CD14-positive monocyte (primary cell): ENCODE data around the gene HSD17B13. TPM values are rescaled to one million over a fixed set of nuclear protein-coding genes. Genes with fewer than 3 reads are reported as not detected.

ENCODE experiments used
- DNase-seq, 3 donors: peaks; one replicate each; pipeline ENCODE4 v3.0.0-alpha.2; 2011 to 2022
- H2AFZ ChIP-seq: 2 replicates; pipeline ENCODE4 v1.6.0; 2012; ENCODE audit warnings: mild to moderate bottlenecking, low read depth, low read length, inconsistent platforms; ENCODE audit not compliant: insufficient read depth, poor library complexity, severe bottlenecking
- H3K27ac ChIP-seq, 2 donors: 1 replicate in 1 of 2; 2 replicates in 1 of 2; pipeline ENCODE4 v1.5.1; 2012 to 2013; ENCODE audit warnings: low read length in 2 of 2, control low read depth in 1 of 2, inconsistent platforms in 1 of 2, low read depth in 1 of 2, mild to moderate bottlenecking in 1 of 2
- H3K27me3 ChIP-seq, 2 donors: one replicate each; pipeline versions ENCODE4 v1.6.0 to v1.6.1; 2011 to 2013; ENCODE audit warnings: low read length in 2 of 2; ENCODE audit not compliant: control insufficient read depth in 2 of 2, insufficient read depth in 2 of 2
- H3K36me3 ChIP-seq, 2 donors: replicated peaks in 1 of 2; 1 replicate in 1 of 2; 2 replicates in 1 of 2; pipeline versions ENCODE4 v1.5.1 to v1.6.1; 2012 to 2013; ENCODE audit warnings: low read length in 2 of 2, control low read depth in 1 of 2, inconsistent platforms in 1 of 2, mild to moderate bottlenecking in 1 of 2; ENCODE audit not compliant: insufficient read depth in 2 of 2, control insufficient read depth in 1 of 2
- H3K4me1 ChIP-seq, 2 donors: 1 replicate in 1 of 2; 2 replicates in 1 of 2; pipeline versions ENCODE4 v1.5.1 to v1.6.1; 2012 to 2013; ENCODE audit warnings: low read length in 2 of 2, control low read depth in 1 of 2, inconsistent platforms in 1 of 2, mild to moderate bottlenecking in 1 of 2, moderate library complexity in 1 of 2; ENCODE audit not compliant: insufficient read depth in 2 of 2, control insufficient read depth in 1 of 2
- H3K4me2 ChIP-seq: replicated peaks from 2 replicates; pipeline ENCODE3; 2012; ENCODE audit warnings: low read length, moderate library complexity, mild to moderate bottlenecking; ENCODE audit not compliant: poor library complexity, severe bottlenecking; ENCODE audit errors: extremely low read depth
- H3K4me3 ChIP-seq, 3 experiments: fragments of 200-600 bp in 1 of 3; sonication (generic) in 1 of 3; replicated peaks in 1 of 3; 1 replicate in 2 of 3; 2 replicates in 1 of 3; pipeline ENCODE4 v1.5.1; 2011 to 2013; ENCODE audit warnings: low read length in 3 of 3, mild to moderate bottlenecking in 3 of 3, control low read depth in 2 of 3, low read depth in 2 of 3, inconsistent platforms in 1 of 3, moderate library complexity in 1 of 3
- H3K79me2 ChIP-seq: 2 replicates; pipeline ENCODE4 v1.6.0; 2012; ENCODE audit warnings: mild to moderate bottlenecking, control low read depth, inconsistent platforms, low read length, moderate library complexity; ENCODE audit not compliant: insufficient read depth
- H3K9ac ChIP-seq: 2 replicates; pipeline ENCODE4 v1.6.0; 2017; ENCODE audit warnings: low read length, mild to moderate bottlenecking; ENCODE audit not compliant: insufficient read depth, poor library complexity, severe bottlenecking
- H3K9me3 ChIP-seq, 2 donors: replicated peaks in 1 of 2; 1 replicate in 1 of 2; 2 replicates in 1 of 2; pipeline versions ENCODE4 v1.5.1 to v1.6.1; 2012 to 2013; ENCODE audit warnings: low read length in 2 of 2, control low read depth in 1 of 2; ENCODE audit not compliant: control insufficient read depth in 1 of 2, insufficient read depth in 1 of 2
- H4K20me1 ChIP-seq: 2 replicates; pipeline ENCODE4 v1.6.0; 2012; ENCODE audit warnings: mild to moderate bottlenecking, low read length, control low read depth, moderate library complexity; ENCODE audit not compliant: insufficient read depth
- H3K27ac Mint-ChIP-seq, 7 donors: one replicate each; pipeline ENCODE4 v1.8.0; 2020; ENCODE audit warnings: mild to moderate bottlenecking in 7 of 7, mixed read lengths in 7 of 7, moderate library complexity in 6 of 7, inconsistent platforms in 2 of 7
- H3K27me3 Mint-ChIP-seq, 3 donors: one replicate each; pipeline ENCODE4 v1.8.0; 2021 to 2022; ENCODE audit warnings: low read depth in 3 of 3, mild to moderate bottlenecking in 3 of 3, mixed read lengths in 3 of 3, moderate library complexity in 3 of 3, inconsistent platforms in 1 of 3
- H3K36me3 Mint-ChIP-seq, 2 donors: one replicate each; pipeline ENCODE4 v1.8.0; 2020; ENCODE audit warnings: mixed read lengths in 2 of 2, inconsistent platforms in 1 of 2, mild to moderate bottlenecking in 1 of 2
- H3K4me1 Mint-ChIP-seq: one replicate; pipeline ENCODE4 v1.8.0; 2020; ENCODE audit warnings: mild to moderate bottlenecking, mixed read lengths
- H3K4me3 Mint-ChIP-seq, 2 donors: one replicate each; pipeline ENCODE4 v1.8.0; 2020; ENCODE audit warnings: mild to moderate bottlenecking in 2 of 2, mixed read lengths in 2 of 2, moderate library complexity in 1 of 2
- H3K9me3 Mint-ChIP-seq, 7 donors: one replicate each; pipeline ENCODE4 v1.8.0; 2020 to 2022; ENCODE audit warnings: mixed read lengths in 7 of 7, mild to moderate bottlenecking in 6 of 7, moderate library complexity in 6 of 7, inconsistent platforms in 2 of 7
- WGBS: methylation state at CpG from one replicate; pipeline ENCODE4 v1.1.5; 2013; ENCODE audit warnings: missing lambda C conversion rate; ENCODE audit not compliant: insufficient coverage; 5-methylcytosine and 5-hydroxymethylcytosine counted together
- intact Hi-C, 2 donors: fragments of 100-400 bp; cut with micrococcal nuclease; formaldehyde crosslinking; loops; one replicate each; pipeline versions ENCODE4 v1.15.0 to v1.15.1; 2023
- polyA plus RNA-seq, 3 donors: library from polyadenylated mRNA; depleted of rRNA in 1 of 3; unstranded in 2 of 3; stranded (reverse) in 1 of 3; fragments of 300-500 nt in 2 of 3; fragments of >200 nt in 1 of 3; fragmentation: Illumina TruSeq in 2 of 3; gene quantifications; 1 replicate in 2 of 3; 2 replicates in 1 of 3; pipeline ENCODE4 v1.2.3, GENCODE V29; 2012 to 2021
- TF ChIP-seq, protein P1 (sequence below): fragments of 200-600 bp; IDR thresholded peaks from one replicate; pipeline ENCODE4 v1.8.0; 2022; ENCODE audit warnings: antibody characterized with exemption, mild to moderate bottlenecking

HSD17B13 gene
- polyA plus RNA-seq, 3 donors: 0.08 to 0.73 TPM; not detected in 1

GRCh38 chr4:87354168-87355102, 31.8 kb upstream of the HSD17B13 start:
- Histone ChIP-seq H3K4me1 (no peaks in the 10 kb centered on the region), H3K27me3 (no peaks in the 10 kb centered on the region), H3K36me3 (peaks cover 56 to 66% of the 10 kb centered on the region in 2 donors), H3K27ac (no peak overlapping the region), H3K4me3 (no peak overlapping the region), H3K9ac (no peak overlapping the region), H2AFZ (no peak overlapping the region), H3K4me2 (no peak overlapping the region), H3K79me2 (peaks cover 11% of the 10 kb centered on the region), H4K20me1 (peaks cover 35% of the 10 kb centered on the region), H3K9me3 (peaks cover 0 to 10% of the 10 kb centered on the region in 2 donors)
- Mint-ChIP-seq H3K4me3 (no peak overlapping the region), H3K9me3 (peaks cover 2 to 12% (median 9%) of the 10 kb centered on the region in 7 donors), H3K27me3 (no peaks in the 10 kb centered on the region), H3K27ac (peak overlapping the region in 2 of 7 donors; percentile 37 to 75), H3K4me1 (no peaks in the 10 kb centered on the region), H3K36me3 (peaks cover 57 to 63% of the 10 kb centered on the region in 2 donors)
- TF ChIP-seq, protein P1, sequence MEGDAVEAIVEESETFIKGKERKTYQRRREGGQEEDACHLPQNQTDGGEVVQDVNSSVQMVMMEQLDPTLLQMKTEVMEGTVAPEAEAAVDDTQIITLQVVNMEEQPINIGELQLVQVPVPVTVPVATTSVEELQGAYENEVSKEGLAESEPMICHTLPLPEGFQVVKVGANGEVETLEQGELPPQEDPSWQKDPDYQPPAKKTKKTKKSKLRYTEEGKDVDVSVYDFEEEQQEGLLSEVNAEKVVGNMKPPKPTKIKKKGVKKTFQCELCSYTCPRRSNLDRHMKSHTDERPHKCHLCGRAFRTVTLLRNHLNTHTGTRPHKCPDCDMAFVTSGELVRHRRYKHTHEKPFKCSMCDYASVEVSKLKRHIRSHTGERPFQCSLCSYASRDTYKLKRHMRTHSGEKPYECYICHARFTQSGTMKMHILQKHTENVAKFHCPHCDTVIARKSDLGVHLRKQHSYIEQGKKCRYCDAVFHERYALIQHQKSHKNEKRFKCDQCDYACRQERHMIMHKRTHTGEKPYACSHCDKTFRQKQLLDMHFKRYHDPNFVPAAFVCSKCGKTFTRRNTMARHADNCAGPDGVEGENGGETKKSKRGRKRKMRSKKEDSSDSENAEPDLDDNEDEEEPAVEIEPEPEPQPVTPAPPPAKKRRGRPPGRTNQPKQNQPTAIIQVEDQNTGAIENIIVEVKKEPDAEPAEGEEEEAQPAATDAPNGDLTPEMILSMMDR: no peak
- intact Hi-C loops: no loop called here
- no peak for DNase-seq
- 80% methylated on average over 3 of the region's 7 CpGs for WGBS

GRCh38 chr4:87353592-87353991, 30.9 kb upstream of the HSD17B13 start:
- intact Hi-C loops: no loop called here
- TF ChIP-seq, protein P1: no peak
- Histone ChIP-seq H3K4me2 (no peak overlapping the region), H3K9ac (no peak overlapping the region), H3K36me3 (peaks cover 48 to 57% of the 10 kb centered on the region in 2 donors), H3K27me3 (no peaks in the 10 kb centered on the region), H3K4me3 (no peak overlapping the region), H3K27ac (no peak overlapping the region), H3K79me2 (peaks cover 5% of the 10 kb centered on the region), H3K4me1 (no peaks in the 10 kb centered on the region), H4K20me1 (peaks cover 29% of the 10 kb centered on the region), H2AFZ (no peak overlapping the region), H3K9me3 (peaks cover 0 to 10% of the 10 kb centered on the region in 2 donors)
- H3K36me3 Mint-ChIP-seq: peaks cover 50 to 55% of the 10 kb centered on the region in 2 donors
- no peaks in the 10 kb centered on the region for H3K27me3 Mint-ChIP-seq
- no CpG with 5 or more reads among the region's 3 CpGs for WGBS
- H3K4me1 Mint-ChIP-seq: no peaks in the 10 kb centered on the region
- peak in 1 of 3 donors; percentile 12 for DNase-seq
- no peak overlapping the region for H3K4me3 Mint-ChIP-seq
- H3K9me3 Mint-ChIP-seq: peaks cover 2 to 12% (median 9%) of the 10 kb centered on the region in 7 donors
- H3K27ac Mint-ChIP-seq: peak overlapping the region in 1 of 7 donors; percentile 54
